GM21717 (cell line): ENCODE measurements around the gene NEK5.
"Not testable (repeated sequence)": the region's sequence is repeated elsewhere in the genome, so short reads cannot be mapped to it uniquely, and the experiment has no call there.

ENCODE experiments used
- ATAC-seq: cut with Tn5 transposase; IDR thresholded peaks from one replicate; pipeline ENCODE4 v1.9.1; 2021; ENCODE audit warnings: mild to moderate bottlenecking, moderate library complexity; ENCODE audit not compliant: unreplicated experiment

NEK5 gene

GRCh38 chr13:52147225-52147624 lies 18.4 kb upstream of the NEK5 start:
- ATAC-seq = no peak

- no peak for ATAC-seq
Observed at GRCh38 chr13:52141299-52141698, 12.4 kb upstream of the NEK5 start.

GRCh38 chr13:52137489-52137888 lies 8.6 kb upstream of the NEK5 start:
- no peak for ATAC-seq

- no peak for ATAC-seq
Observed at GRCh38 chr13:52136763-52137162, 7.9 kb upstream of the NEK5 start.

GRCh38 chr13:52130641-52131040 lies 1.8 kb upstream of the NEK5 start:
- no peak for ATAC-seq

GRCh38 chr13:52127783-52128702 lies 830 bp downstream of the NEK5 start:
- ATAC-seq = peak; percentile 51

GRCh38 chr13:52127378-52127777 lies 1.5 kb downstream of the NEK5 start:
- no peak for ATAC-seq

GRCh38 chr13:52125547-52125946 lies 3.3 kb downstream of the NEK5 start:
- no peak for ATAC-seq

GRCh38 chr13:52118595-52118994 lies 10.3 kb downstream of the NEK5 start:
- ATAC-seq = no peak

- ATAC-seq = no peak
Observed at GRCh38 chr13:52118095-52118494, 10.8 kb downstream of the NEK5 start.

GRCh38 chr13:52112591-52112990 lies 16.3 kb downstream of the NEK5 start:
- no peak for ATAC-seq

- ATAC-seq = no peak
Observed at GRCh38 chr13:52109116-52109670, 19.7 kb downstream of the NEK5 start.

GRCh38 chr13:52105841-52106240 lies 23.0 kb downstream of the NEK5 start:
- no peak for ATAC-seq

GRCh38 chr13:52104624-52105023 lies 24.2 kb downstream of the NEK5 start:
- no peak for ATAC-seq

- ATAC-seq = no peak
Observed at GRCh38 chr13:52103386-52103785, 25.5 kb downstream of the NEK5 start.

- ATAC-seq = not testable (repeated sequence)
Observed at GRCh38 chr13:52102423-52102822, 26.4 kb downstream of the NEK5 start.

- ATAC-seq = no peak
Observed at GRCh38 chr13:52097197-52097596, 31.7 kb downstream of the NEK5 start.

- ATAC-seq = no peak
Observed at GRCh38 chr13:52096748-52097147, 32.1 kb downstream of the NEK5 start.

- ATAC-seq = no peak
Observed at GRCh38 chr13:52096062-52096461, 32.8 kb downstream of the NEK5 start.

GRCh38 chr13:52092087-52092486 lies 36.8 kb downstream of the NEK5 start:
- no peak for ATAC-seq

- no peak for ATAC-seq
Observed at GRCh38 chr13:52091473-52091872, 37.4 kb downstream of the NEK5 start.

- no peak for ATAC-seq
Observed at GRCh38 chr13:52085421-52085820, 43.5 kb downstream of the NEK5 start.
